Left lung (tissue), 10 donors: ENCODE data around the gene MAST4. TPM values are rescaled to one million over a fixed set of nuclear protein-coding genes. Genes with fewer than 3 reads are reported as not detected.

ENCODE experiments used
- ATAC-seq: fragments of 200-7000 bp; cut with Tn5 transposase; one replicate; pipeline ENCODE4 v1.9.1; 2020; ENCODE audit warnings: moderate library complexity
- DNase-seq, 4 donors: peaks; one replicate each; pipeline ENCODE4 v3.0.0-alpha.2; 2013 to 2020
- H3K27ac ChIP-seq, 2 donors: fragments of 200-600 bp; sonication (generic) in 1 of 2; one replicate each; pipeline versions ENCODE4 v1.5.0 to v1.8.0; 2020 to 2021
- H3K27me3 ChIP-seq, 2 donors: fragments of 200-600 bp; sonication (generic) in 1 of 2; one replicate each; pipeline versions ENCODE4 v1.5.0 to v1.8.0; 2020 to 2021
- H3K36me3 ChIP-seq, 2 donors: fragments of 200-600 bp; sonication (generic) in 1 of 2; one replicate each; pipeline versions ENCODE4 v1.5.0 to v1.8.0; 2020 to 2021
- H3K4me1 ChIP-seq, 2 donors: fragments of 200-600 bp; one replicate each; pipeline ENCODE4 v1.8.0; 2021
- H3K4me3 ChIP-seq, 2 donors: fragments of 200-600 bp; sonication (generic) in 1 of 2; one replicate each; pipeline versions ENCODE4 v1.5.0 to v1.8.0; 2020 to 2021; ENCODE audit warnings: mild to moderate bottlenecking in 1 of 2
- H3K9me3 ChIP-seq, 2 donors: fragments of 200-600 bp; sonication (generic) in 1 of 2; one replicate each; pipeline versions ENCODE4 v1.5.0 to v1.8.0; 2020 to 2021
- CTCF ChIP-seq, 2 donors: fragments of 200-600 bp; sonication (generic) in 1 of 2; IDR thresholded peaks; one replicate each; pipeline versions ENCODE4 v1.5.0 to v1.8.0; 2021; ENCODE audit warnings: antibody characterized with exemption in 2 of 2
- intact Hi-C, 2 donors: fragments of 100-400 bp; cut with DNase I; formaldehyde crosslinking; loops; one replicate each; pipeline versions ENCODE4 v1.11.2 to v1.14.2; 2022
- polyA plus RNA-seq, 6 donors: library from polyadenylated mRNA; unstranded; fragments of 120-200 nt; gene quantifications; one replicate each; pipeline ENCODE4 v1.2.1, GENCODE V29; 2013; ENCODE audit not compliant: insufficient read length in 6 of 6
- total RNA-seq, 2 donors: library from RNA; stranded (reverse); fragmentation: NEBNext Ultra II Directional; extraction: Animal tissue kit (Norgen Biotek cat#: 25700); gene quantifications; one replicate each; pipeline ENCODE4 v1.2.1, GENCODE V29; 2021
- donor health status: DM: no; HTN: yes; CAD: no.
- donor health status: DM: no; HTN: no; CAD: no.

The MAST4 gene
- total and polyA plus RNA-seq, 8 donors, result 47.7 to 57.6 (median 53.0) TPM

GRCh38 chr5:66967826-66968262 is 371.7 kb downstream of the MAST4 start:
- Histone ChIP-seq H3K27me3 (no peaks in the 10 kb centered on the region), H3K4me3 (no peak overlapping the region), H3K4me1 (peaks cover 0 to 6% of the 10 kb centered on the region in 2 donors), H3K27ac (no peak overlapping the region), H3K9me3 (no peaks in the 10 kb centered on the region), H3K36me3 (no peaks in the 10 kb centered on the region)
- intact Hi-C loops, result no loop called here
- no peak for TF ChIP-seq CTCF (IDR thresholded peaks at IDR 0.05)
- ATAC-seq (no peak), DNase-seq (no peak)

GRCh38 chr5:66969484-66969883 is 373.3 kb downstream of the MAST4 start:
- Histone ChIP-seq H3K36me3 (no peaks in the 10 kb centered on the region), H3K9me3 (no peaks in the 10 kb centered on the region), H3K4me3 (no peak overlapping the region), H3K27ac (no peak overlapping the region), H3K4me1 (no peaks in the 10 kb centered on the region), H3K27me3 (no peaks in the 10 kb centered on the region)
- intact Hi-C loops, result no loop called here
- ATAC-seq (no peak), DNase-seq (no peak)
- no peak for TF ChIP-seq CTCF (IDR thresholded peaks at IDR 0.05)

- Histone ChIP-seq H3K36me3 (no peaks in the 10 kb centered on the region), H3K27me3 (no peaks in the 10 kb centered on the region), H3K27ac (no peak overlapping the region), H3K9me3 (no peaks in the 10 kb centered on the region), H3K4me1 (no peaks in the 10 kb centered on the region), H3K4me3 (no peak overlapping the region)
- no peak for ATAC-seq
- intact Hi-C loops, result no loop called here
- TF ChIP-seq CTCF (IDR thresholded peaks at IDR 0.05), result no peak
- DNase-seq, result no peak
Observed at GRCh38 chr5:66969963-66970362, 373.8 kb downstream of the MAST4 start.

GRCh38 chr5:66972004-66972403 is 375.8 kb downstream of the MAST4 start:
- DNase-seq (no peak), ATAC-seq (no peak)
- intact Hi-C loops, result no loop called here
- no peak for TF ChIP-seq CTCF (IDR thresholded peaks at IDR 0.05)
- Histone ChIP-seq H3K27me3 (no peaks in the 10 kb centered on the region), H3K27ac (no peak overlapping the region), H3K4me1 (no peaks in the 10 kb centered on the region), H3K36me3 (no peaks in the 10 kb centered on the region), H3K9me3 (no peaks in the 10 kb centered on the region), H3K4me3 (no peak overlapping the region)

- Histone ChIP-seq H3K4me3 (no peak overlapping the region), H3K36me3 (no peaks in the 10 kb centered on the region), H3K27me3 (no peaks in the 10 kb centered on the region), H3K27ac (no peak overlapping the region), H3K9me3 (no peaks in the 10 kb centered on the region), H3K4me1 (no peaks in the 10 kb centered on the region)
- intact Hi-C loops, result no loop called here
- TF ChIP-seq CTCF (IDR thresholded peaks at IDR 0.05), result no peak
- DNase-seq (no peak), ATAC-seq (no peak)
Observed at GRCh38 chr5:66974256-66974655, 378.1 kb downstream of the MAST4 start.
